Skeletal muscle cell (primary cell): ENCODE data around the gene RNF40.

Experiments used
- DNase-seq: peaks from one replicate; pipeline ENCODE4 v3.0.0-alpha.2; 2010; ENCODE audit warnings: low read depth
- H3K4me3 ChIP-seq: 2 replicates; pipeline ENCODE4 v1.5.1; 2011; ENCODE audit warnings: low read depth, mild to moderate bottlenecking, control low read depth, low read length, moderate library complexity

Gene RNF40

GRCh38 chr16:30738984-30739951, 22.9 kb upstream of the RNF40 start:
- H3K4me3 ChIP-seq: no peak overlapping the region
- DNase-seq: no peak

GRCh38 chr16:30740364-30741251, 21.5 kb upstream of the RNF40 start:
- no peak overlapping the region for H3K4me3 ChIP-seq

GRCh38 chr16:30741461-30741914, 20.6 kb upstream of the RNF40 start:
- DNase-seq: peak; percentile 34
- no peak overlapping the region for H3K4me3 ChIP-seq

More at GRCh38 chr16:30740364-30741251, 21.5 kb upstream of the RNF40 start:
- no peak for DNase-seq

- no peak overlapping the region for H3K4me3 ChIP-seq
- no peak for DNase-seq
Measured at GRCh38 chr16:30743716-30744115, 18.4 kb upstream of the RNF40 start.

GRCh38 chr16:30744183-30744582, 17.9 kb upstream of the RNF40 start:
- no peak overlapping the region for H3K4me3 ChIP-seq
- no peak for DNase-seq

- no peak for DNase-seq
- H3K4me3 ChIP-seq: no peak overlapping the region
Measured at GRCh38 chr16:30745082-30745481, 17.0 kb upstream of the RNF40 start.

- DNase-seq: no peak
- H3K4me3 ChIP-seq: no peak overlapping the region
Measured at GRCh38 chr16:30746638-30747175, 15.4 kb upstream of the RNF40 start.

GRCh38 chr16:30747331-30747730, 14.8 kb upstream of the RNF40 start:
- peak; percentile 33 for DNase-seq
- H3K4me3 ChIP-seq: peak overlapping the region; percentile 71

GRCh38 chr16:30747799-30748633, 14.1 kb upstream of the RNF40 start, which contains the start of gene PHKG2:
TSS of gene PHKG2 (plus strand) at chr16:30748425. CDS start at chr16:30748821, 396 bp downstream.
- peak within 1 kb of the TSS; percentile 71 for H3K4me3 ChIP-seq
- DNase-seq: peak; percentile 95

- peak overlapping the region; percentile 71 for H3K4me3 ChIP-seq
- peak; percentile 7 for DNase-seq
Measured at GRCh38 chr16:30748634-30749445, 13.3 kb upstream of the RNF40 start.

GRCh38 chr16:30750201-30750600, 11.9 kb upstream of the RNF40 start:
- H3K4me3 ChIP-seq: no peak overlapping the region

GRCh38 chr16:30750876-30751465, 11.2 kb upstream of the RNF40 start:
- no peak for DNase-seq
- H3K4me3 ChIP-seq: no peak overlapping the region

More at GRCh38 chr16:30750201-30750600, 11.9 kb upstream of the RNF40 start:
- no peak for DNase-seq

GRCh38 chr16:30753596-30753995, 8.5 kb upstream of the RNF40 start:
- DNase-seq: no peak
- no peak overlapping the region for H3K4me3 ChIP-seq

- no peak for DNase-seq
- no peak overlapping the region for H3K4me3 ChIP-seq
Measured at GRCh38 chr16:30755955-30756780, 6.0 kb upstream of the RNF40 start.

GRCh38 chr16:30756781-30757100, 5.4 kb upstream of the RNF40 start:
- no peak for DNase-seq

GRCh38 chr16:30757316-30757715, 4.8 kb upstream of the RNF40 start:
- no peak for DNase-seq

More at GRCh38 chr16:30756781-30757100, 5.4 kb upstream of the RNF40 start:
- no peak overlapping the region for H3K4me3 ChIP-seq

GRCh38 chr16:30758988-30759491, 3.1 kb upstream of the RNF40 start:
- DNase-seq: no peak
- no peak overlapping the region for H3K4me3 ChIP-seq

More at GRCh38 chr16:30757316-30757715, 4.8 kb upstream of the RNF40 start:
- no peak overlapping the region for H3K4me3 ChIP-seq
